Stimulated activated naive CD4-positive, alpha-beta T cell (primary cell): ENCODE results near the gene SSR3.

Source experiments
- DNase-seq, 6 experiments: peaks; one replicate each; lab custom pipeline; 2025; lab: John Stamatoyannopoulos, UW

Gene SSR3

GRCh38 chr3:156536524-156537316 is 18.2 kb downstream of the SSR3 start:
- no peak for DNase-seq

GRCh38 chr3:156535798-156536197 is 19.1 kb downstream of the SSR3 start:
- no peak for DNase-seq

GRCh38 chr3:156535162-156535627 is 19.7 kb downstream of the SSR3 start:
- no peak for DNase-seq

- DNase-seq = no peak
These were observed 21.7 kb downstream of the SSR3 start for GRCh38 chr3:156533205-156533604.

- DNase-seq = no peak
These were observed 22.2 kb downstream of the SSR3 start for GRCh38 chr3:156532730-156533129.

- no peak for DNase-seq
These were observed 23.9 kb downstream of the SSR3 start for GRCh38 chr3:156530980-156531379.

GRCh38 chr3:156527060-156527459 is 27.9 kb downstream of the SSR3 start:
- no peak for DNase-seq

- no peak for DNase-seq
These were observed 29.1 kb downstream of the SSR3 start for GRCh38 chr3:156525808-156526207.

GRCh38 chr3:156522673-156523072 is 32.2 kb downstream of the SSR3 start:
- no peak for DNase-seq

GRCh38 chr3:156519758-156520162 is 35.2 kb downstream of the SSR3 start:
- no peak for DNase-seq

GRCh38 chr3:156518726-156519125 is 36.2 kb downstream of the SSR3 start:
- no peak for DNase-seq

GRCh38 chr3:156516961-156517360 is 38.0 kb downstream of the SSR3 start:
- no peak for DNase-seq

- no peak for DNase-seq
These were observed 38.6 kb downstream of the SSR3 start for GRCh38 chr3:156516284-156516683.

GRCh38 chr3:156513619-156514018 is 41.3 kb downstream of the SSR3 start:
- no peak for DNase-seq

GRCh38 chr3:156511987-156512677 is 42.8 kb downstream of the SSR3 start:
- DNase-seq = no peak

GRCh38 chr3:156509189-156510174 is 45.4 kb downstream of the SSR3 start:
- peak in 3 of 6 experiments; percentile 26 to 69 (median 66) for DNase-seq

GRCh38 chr3:156507285-156507684 is 47.6 kb downstream of the SSR3 start:
- DNase-seq = no peak

- no peak for DNase-seq
These were observed 56.6 kb downstream of the SSR3 start for GRCh38 chr3:156498307-156498706.

- no peak for DNase-seq
These were observed 57.6 kb downstream of the SSR3 start for GRCh38 chr3:156497326-156497725.

GRCh38 chr3:156495816-156496215 is 59.1 kb downstream of the SSR3 start:
- DNase-seq = no peak

GRCh38 chr3:156493887-156494286 is 61.0 kb downstream of the SSR3 start:
- no peak for DNase-seq

- DNase-seq = no peak
These were observed 62.1 kb downstream of the SSR3 start for GRCh38 chr3:156492801-156493261.
